Vagina (tissue), 2 donors: Measurements from ENCODE around the gene BCDIN3D. TPM values are rescaled to one million over a fixed set of nuclear protein-coding genes. Genes with fewer than 3 reads are reported as not detected.

Source experiments
- DNase-seq, 2 donors: peaks; one replicate each; pipeline ENCODE4 v3.0.0-alpha.2; 2017; ENCODE audit errors: extremely low spot score in 2 of 2
- H3K27ac ChIP-seq: fragments of 200-600 bp; sonication (generic); one replicate; pipeline ENCODE4 v1.5.1; 2019
- H3K27me3 ChIP-seq: fragments of 200-600 bp; sonication (generic); one replicate; pipeline ENCODE4 v1.5.1; 2019
- H3K36me3 ChIP-seq, 2 donors: fragments of 200-600 bp; sonication (generic); one replicate each; pipeline ENCODE4 v1.5.1; 2017 to 2019
- H3K4me1 ChIP-seq: fragments of 200-600 bp; sonication (generic); one replicate; pipeline ENCODE4 v1.5.1; 2019
- H3K4me3 ChIP-seq, 2 donors: fragments of 200-600 bp; sonication (generic); 1 replicate in 1 of 2; 2 replicates in 1 of 2; pipeline ENCODE4 v1.5.1; 2016 to 2019
- H3K9me3 ChIP-seq: fragments of 200-600 bp; sonication (generic); one replicate; pipeline ENCODE4 v1.5.1; 2019
- CTCF ChIP-seq, 3 experiments: fragments of 450-650 bp in 2 of 3; fragments of 200-600 bp in 1 of 3; sonication (generic) in 1 of 3; IDR thresholded peaks; one replicate each; pipeline ENCODE4 v1.5.1; 2017 to 2019; ENCODE audit warnings: antibody characterized with exemption in 3 of 3, mild to moderate bottlenecking in 2 of 3, moderate library complexity in 2 of 3
- POLR2A ChIP-seq, 2 donors: fragments of 450-650 bp; IDR thresholded peaks; one replicate each; pipeline ENCODE4 v1.6.1; 2017; ENCODE audit warnings: antibody characterized with exemption in 2 of 2, mild to moderate bottlenecking in 2 of 2, moderate library complexity in 2 of 2
- POLR2AphosphoS5 ChIP-seq, 2 donors: sonication (generic); formaldehyde crosslinking; IDR thresholded peaks; one replicate each; pipeline ENCODE4 v1.9.0; 2017; ENCODE audit warnings: antibody characterized with exemption in 2 of 2, mild to moderate bottlenecking in 2 of 2, low read depth in 1 of 2; ENCODE audit not compliant: insufficient read depth in 1 of 2
- intact Hi-C: fragments of 100-400 bp; cut with DNase I; formaldehyde crosslinking; loops from one replicate; pipeline ENCODE4 v1.15.1; 2023
- total RNA-seq: library from RNA; depleted of rRNA; stranded (reverse); fragments of >200 nt; gene quantifications from one replicate; pipeline ENCODE4 v1.2.3, GENCODE V29; 2016

Gene BCDIN3D
- total RNA-seq, 1 donor from 2014 or later: 2.7 TPM

- H3K36me3 ChIP-seq: no peaks in the 10 kb centered on the region
- no peak overlapping the region for H3K27ac ChIP-seq
- H3K27me3 ChIP-seq: no peaks in the 10 kb centered on the region
- H3K4me3 ChIP-seq: no peak overlapping the region
- H3K9me3 ChIP-seq: no peaks in the 10 kb centered on the region
- intact Hi-C loops: loop anchor here (5.0 kb wide), 1 partner anchor 62 kb away; no protein-coding TSS in a partner anchor
- peaks cover 20% of the 10 kb centered on the region for H3K4me1 ChIP-seq
- TF ChIP-seq POLR2AphosphoS5 (IDR thresholded peaks at IDR 0.05; ENCODE audit: insufficient read depth in 1 of 2, low read depth in 1 of 2) (no peak), CTCF (IDR thresholded peaks at IDR 0.05) (peak in 2 of 3 experiments; percentile 15 to 35), POLR2A (IDR thresholded peaks at IDR 0.05) (no peak)
- no peak for DNase-seq
These were observed 3.8 kb downstream of the BCDIN3D start for GRCh38 chr12:49838973-49839633.

GRCh38 chr12:49832836-49833421 lies 10.0 kb downstream of the BCDIN3D start:
- intact Hi-C loops: no loop called here
- Histone ChIP-seq H3K27me3 (no peaks in the 10 kb centered on the region), H3K4me1 (peaks cover 9% of the 10 kb centered on the region), H3K36me3 (no peaks in the 10 kb centered on the region), H3K4me3 (no peak overlapping the region), H3K27ac (no peak overlapping the region), H3K9me3 (no peaks in the 10 kb centered on the region)
- no peak for TF ChIP-seq POLR2A (IDR thresholded peaks at IDR 0.05)
- no peak for TF ChIP-seq CTCF (IDR thresholded peaks at IDR 0.05)
- TF ChIP-seq POLR2AphosphoS5 (IDR thresholded peaks at IDR 0.05; ENCODE audit: insufficient read depth in 1 of 2, low read depth in 1 of 2): no peak
- DNase-seq: no peak

- TF ChIP-seq POLR2A (IDR thresholded peaks at IDR 0.05) (no peak), CTCF (IDR thresholded peaks at IDR 0.05) (no peak), POLR2AphosphoS5 (IDR thresholded peaks at IDR 0.05; ENCODE audit: insufficient read depth in 1 of 2, low read depth in 1 of 2) (no peak)
- DNase-seq: no peak
- Histone ChIP-seq H3K4me3 (no peak overlapping the region), H3K27ac (no peak overlapping the region), H3K27me3 (no peaks in the 10 kb centered on the region), H3K4me1 (peaks cover 18% of the 10 kb centered on the region), H3K36me3 (no peaks in the 10 kb centered on the region), H3K9me3 (no peaks in the 10 kb centered on the region)
- intact Hi-C loops: no loop called here
These were observed 11.2 kb downstream of the BCDIN3D start for GRCh38 chr12:49831717-49832116.

- Histone ChIP-seq H3K36me3 (no peaks in the 10 kb centered on the region), H3K9me3 (no peaks in the 10 kb centered on the region), H3K27me3 (no peaks in the 10 kb centered on the region), H3K4me1 (peaks cover 51% of the 10 kb centered on the region), H3K27ac (peak within 1 kb of the TSS; percentile 88), H3K4me3 (peak within 1 kb of the TSS; percentile 81 to 97)
- peak in 1 of 2 donors; percentile 96 for DNase-seq
- intact Hi-C loops: no loop called here
- TF ChIP-seq POLR2A (IDR thresholded peaks at IDR 0.05) (peak in 1 of 2 donors; percentile 16), CTCF (IDR thresholded peaks at IDR 0.05) (no peak), POLR2AphosphoS5 (IDR thresholded peaks at IDR 0.05; ENCODE audit: insufficient read depth in 1 of 2, low read depth in 1 of 2) (peak; percentile 84 to 90)
These were observed 14.5 kb downstream of the BCDIN3D start, which contains the start of gene NCKAP5L for GRCh38 chr12:49828133-49829091. NCKAP5L (minus strand) TSS chr12:49828413; CDS start chr12:49804044, 24,369 bp downstream.
